ENCODE results near the gene ATXN1.

ATXN1 gene

GRCh38 chr6:16425881-16426615 is 335.2 kb downstream of the ATXN1 start:
- TF ChIP-seq CTCF (conservative IDR thresholded peaks at IDR 0.05; ENCODE audit: low read depth, low read length), result no peak
- no peak overlapping the region for H3K4me3 ChIP-seq (ENCODE audit: low read length)
- DNase-seq (ENCODE audit: low read depth), result no peak

- TF ChIP-seq CTCF (conservative IDR thresholded peaks at IDR 0.05; ENCODE audit: low read depth, low read length), result no peak
- no peak overlapping the region for H3K4me3 ChIP-seq (ENCODE audit: low read length)
- no peak for DNase-seq (ENCODE audit: low read depth)
Observed at GRCh38 chr6:16421462-16421960, 339.7 kb downstream of the ATXN1 start.

- no peak for TF ChIP-seq CTCF (conservative IDR thresholded peaks at IDR 0.05; ENCODE audit: low read depth, low read length)
- DNase-seq (ENCODE audit: low read depth), result no peak
- no peak overlapping the region for H3K4me3 ChIP-seq (ENCODE audit: low read length)
Observed at GRCh38 chr6:16420715-16421461, 340.4 kb downstream of the ATXN1 start.

GRCh38 chr6:16420337-16420714 is 340.9 kb downstream of the ATXN1 start:
- no peak overlapping the region for H3K4me3 ChIP-seq (ENCODE audit: low read length)
- no peak for TF ChIP-seq CTCF (conservative IDR thresholded peaks at IDR 0.05; ENCODE audit: low read depth, low read length)

GRCh38 chr6:16419636-16420336 is 341.5 kb downstream of the ATXN1 start:
- no peak overlapping the region for H3K4me3 ChIP-seq (ENCODE audit: low read length)
- TF ChIP-seq CTCF (conservative IDR thresholded peaks at IDR 0.05; ENCODE audit: low read depth, low read length), result no peak
- no peak for DNase-seq (ENCODE audit: low read depth)

More at GRCh38 chr6:16420337-16420714, 340.9 kb downstream of the ATXN1 start:
- DNase-seq (ENCODE audit: low read depth), result no peak

GRCh38 chr6:16418151-16418550 is 343.1 kb downstream of the ATXN1 start:
- TF ChIP-seq CTCF (conservative IDR thresholded peaks at IDR 0.05; ENCODE audit: low read depth, low read length), result no peak
- no peak overlapping the region for H3K4me3 ChIP-seq (ENCODE audit: low read length)
- DNase-seq (ENCODE audit: low read depth), result no peak
